NT2/D1 (cell line): ENCODE results near the gene DPY19L2.
A peak's percentile ranks its signal among the peaks of the same experiment; 100 is the strongest.
"Not testable (repeated sequence)": the region's sequence is repeated elsewhere in the genome, so short reads cannot be mapped to it uniquely, and the experiment has no call there.

Experiments used
- DNase-seq: peaks from one replicate; pipeline ENCODE4 v3.0.0-alpha.2; 2011; ENCODE audit warnings: low read depth, low spot score
- H3K27me3 ChIP-seq: 2 replicates; pipeline ENCODE4 v1.6.0; 2011; ENCODE audit warnings: mild to moderate bottlenecking; ENCODE audit not compliant: insufficient read length, insufficient read depth
- H3K36me3 ChIP-seq: 2 replicates; pipeline ENCODE4 v1.6.1; 2011; ENCODE audit warnings: mild to moderate bottlenecking, low read length, mixed read lengths; ENCODE audit not compliant: insufficient read depth, insufficient read length
- H3K4me1 ChIP-seq: 2 replicates; pipeline ENCODE4 v1.5.1; 2011; ENCODE audit not compliant: insufficient read depth, insufficient read length
- H3K4me3 ChIP-seq: 2 replicates; pipeline ENCODE4 v1.5.1; 2011; ENCODE audit warnings: low read depth; ENCODE audit not compliant: insufficient read length
- H3K9ac ChIP-seq: 2 replicates; pipeline ENCODE4 v1.6.0; 2011; ENCODE audit warnings: low read depth; ENCODE audit not compliant: insufficient read length
- H3K9me3 ChIP-seq: 2 replicates; pipeline ENCODE4 v1.5.1; 2011; ENCODE audit warnings: mild to moderate bottlenecking, low read length; ENCODE audit not compliant: insufficient read depth
- SUZ12 ChIP-seq: IDR thresholded peaks from 2 replicates; pipeline ENCODE4 v1.6.1; 2011; ENCODE audit not compliant: insufficient read length, insufficient read depth; ENCODE audit errors: extremely low read depth
- YY1 ChIP-seq: IDR thresholded peaks from 2 replicates; pipeline ENCODE4 v1.6.1; 2011; ENCODE audit not compliant: insufficient read length, insufficient read depth
- ZNF274 ChIP-seq: IDR thresholded peaks from 2 replicates; pipeline ENCODE4 v1.6.1; 2011; ENCODE audit warnings: mild to moderate bottlenecking, low read depth, low read length

The DPY19L2 gene

DNA sequence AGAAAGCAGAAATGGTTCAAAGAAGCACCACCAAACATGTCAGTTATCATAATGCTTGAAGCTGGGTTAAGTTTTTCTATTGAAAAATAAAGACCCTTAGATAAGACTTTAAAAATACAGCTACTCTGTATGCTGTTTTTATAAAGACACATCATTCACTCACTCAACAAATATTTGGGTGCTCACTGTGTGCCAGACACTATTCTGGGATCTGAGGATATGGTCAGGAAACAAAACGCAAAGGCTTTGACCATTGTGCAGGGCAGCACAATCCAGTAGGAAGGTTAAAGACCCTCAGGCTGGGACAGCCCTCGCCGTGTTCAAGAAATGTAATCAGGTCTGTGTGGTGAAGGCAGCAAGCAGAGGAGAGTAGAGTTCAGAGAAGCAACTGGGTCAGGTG, 38.0 kb upstream of the DPY19L2 start:
- H3K9ac ChIP-seq, result no peak overlapping the region
- no peak for DNase-seq
- no peaks in the 10 kb centered on the region for H3K9me3 ChIP-seq
- H3K4me3 ChIP-seq, result no peak overlapping the region
- H3K4me1 ChIP-seq, result no peaks in the 10 kb centered on the region
- no peaks in the 10 kb centered on the region for H3K27me3 ChIP-seq
- no peaks in the 10 kb centered on the region for H3K36me3 ChIP-seq
- no peak for TF ChIP-seq ZNF274
- TF ChIP-seq SUZ12, result no peak
- TF ChIP-seq YY1, result no peak

DNA sequence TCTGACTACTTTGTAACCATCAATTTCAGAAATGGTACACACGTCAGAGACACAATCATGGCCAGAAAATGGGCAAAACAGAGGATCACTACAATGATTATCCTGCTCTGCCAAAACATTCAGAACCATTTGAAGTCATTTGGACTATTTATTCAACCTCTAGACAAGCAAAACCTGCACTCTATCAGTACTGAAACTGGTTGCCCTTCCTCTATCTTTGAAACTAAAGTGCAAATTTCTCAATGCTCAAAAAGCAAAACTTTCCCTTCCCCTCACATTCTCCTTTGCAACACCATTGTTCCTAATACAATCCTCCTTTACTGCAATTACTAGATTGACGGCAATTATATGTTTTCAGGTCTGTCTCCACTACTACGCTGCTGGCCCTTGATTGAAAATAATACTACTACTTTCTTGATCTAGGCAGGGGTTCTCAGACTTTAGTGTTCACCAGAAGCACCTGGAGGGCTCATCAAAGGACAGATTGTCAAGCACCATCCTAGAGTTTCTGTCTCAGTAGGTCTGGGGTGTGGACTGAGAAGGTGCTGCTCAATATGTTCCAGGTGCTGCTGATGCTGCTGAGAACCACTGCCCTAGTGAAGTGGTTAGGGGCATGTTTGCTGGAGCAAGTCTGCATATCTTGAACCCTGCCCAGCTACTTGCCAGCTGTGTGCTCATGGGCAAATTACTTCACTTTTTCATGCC, 31.5 kb upstream of the DPY19L2 start:
- H3K36me3 ChIP-seq, H3K27me3 ChIP-seq, H3K9me3 ChIP-seq, H3K4me1 ChIP-seq, H3K9ac ChIP-seq, DNase-seq, H3K4me3 ChIP-seq: not testable (repeated sequence)

DNA sequence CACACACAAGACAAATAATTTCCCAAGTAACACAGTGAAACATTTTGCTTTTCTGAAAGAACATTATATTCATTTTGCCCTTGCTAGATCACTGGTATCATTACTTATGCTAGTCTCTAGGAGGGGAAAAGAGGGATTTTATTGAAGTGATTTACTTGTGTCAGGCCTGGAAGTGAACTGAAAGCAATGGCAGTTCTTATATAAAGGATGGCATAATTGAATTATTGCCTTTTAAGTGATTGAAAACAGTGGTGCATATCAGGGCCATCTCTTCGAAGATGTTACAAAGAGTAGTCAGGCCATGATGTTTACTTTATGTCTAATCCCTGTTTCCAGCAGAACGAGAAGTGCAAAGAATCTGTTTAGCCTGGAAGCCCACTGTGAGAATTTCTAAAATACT, 30.7 kb upstream of the DPY19L2 start:
- not testable (repeated sequence) for H3K9me3 ChIP-seq, H3K4me3 ChIP-seq, H3K36me3 ChIP-seq, H3K9ac ChIP-seq, H3K27me3 ChIP-seq, H3K4me1 ChIP-seq, DNase-seq

DNA sequence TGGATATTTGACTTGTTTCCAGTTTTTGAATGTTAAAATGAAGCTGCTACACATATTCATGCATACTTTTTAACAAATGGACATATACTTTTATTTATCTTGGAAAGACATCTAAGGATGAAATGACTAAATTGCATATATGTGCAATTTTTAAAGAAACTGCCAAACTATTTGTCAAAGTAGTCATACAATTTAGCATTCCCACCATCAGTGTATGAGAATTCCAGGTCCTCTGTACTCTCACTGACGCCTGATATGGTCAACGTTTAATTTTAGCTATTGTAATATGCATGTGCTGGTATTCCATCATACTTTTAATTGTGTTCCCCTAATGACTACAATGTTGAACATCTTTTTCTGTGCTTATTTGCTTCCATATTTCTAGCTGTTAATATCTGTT, 22.5 kb upstream of the DPY19L2 start:
- not testable (repeated sequence) for H3K9me3 ChIP-seq, H3K36me3 ChIP-seq, H3K9ac ChIP-seq, H3K4me1 ChIP-seq, H3K27me3 ChIP-seq, H3K4me3 ChIP-seq, DNase-seq

DNA sequence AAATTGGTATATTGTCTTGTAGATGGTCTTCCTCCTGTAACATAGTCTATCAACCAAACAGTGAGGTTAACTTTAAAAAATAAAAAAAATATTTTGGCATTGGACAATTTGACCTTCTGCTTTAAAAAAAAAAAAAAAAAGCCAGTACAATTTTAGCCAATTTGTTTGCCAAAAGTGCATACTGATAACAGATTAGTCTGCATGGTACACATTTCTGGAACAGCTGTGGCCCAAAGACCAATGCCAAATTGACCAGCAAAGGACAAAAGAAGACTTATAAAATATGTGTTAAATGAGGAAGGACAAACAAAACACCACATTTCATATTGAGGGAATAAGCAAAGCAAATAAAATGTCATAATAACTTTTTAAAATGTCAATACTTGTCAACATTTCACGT, 20.8 kb upstream of the DPY19L2 start:
- H3K4me3 ChIP-seq, H3K9ac ChIP-seq, DNase-seq, H3K36me3 ChIP-seq, H3K4me1 ChIP-seq, H3K27me3 ChIP-seq, H3K9me3 ChIP-seq: not testable (repeated sequence)

DNA sequence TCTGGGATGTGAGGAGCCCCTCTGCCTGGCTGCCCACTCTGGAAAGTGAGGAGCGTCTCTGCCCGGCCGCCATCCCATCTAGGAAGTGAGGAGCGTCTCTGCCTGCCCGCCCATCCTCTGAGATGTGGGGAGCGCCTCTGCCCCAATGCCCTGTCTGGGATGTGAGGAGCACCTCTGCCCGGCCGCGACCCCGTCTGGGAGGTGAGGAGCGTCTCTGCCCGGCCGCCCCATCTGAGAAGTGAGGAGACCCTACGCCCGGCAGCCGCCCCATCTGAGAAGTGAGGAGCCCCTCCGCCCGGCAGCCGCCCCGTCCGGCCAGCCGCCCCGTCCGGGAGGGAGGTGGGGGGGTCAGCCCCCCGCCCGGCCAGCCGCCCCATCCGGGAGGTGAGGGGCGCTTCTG, 18.3 kb upstream of the DPY19L2 start:
- not testable (repeated sequence) for H3K4me1 ChIP-seq, H3K4me3 ChIP-seq, H3K36me3 ChIP-seq, H3K27me3 ChIP-seq, DNase-seq, H3K9me3 ChIP-seq, H3K9ac ChIP-seq

DNA sequence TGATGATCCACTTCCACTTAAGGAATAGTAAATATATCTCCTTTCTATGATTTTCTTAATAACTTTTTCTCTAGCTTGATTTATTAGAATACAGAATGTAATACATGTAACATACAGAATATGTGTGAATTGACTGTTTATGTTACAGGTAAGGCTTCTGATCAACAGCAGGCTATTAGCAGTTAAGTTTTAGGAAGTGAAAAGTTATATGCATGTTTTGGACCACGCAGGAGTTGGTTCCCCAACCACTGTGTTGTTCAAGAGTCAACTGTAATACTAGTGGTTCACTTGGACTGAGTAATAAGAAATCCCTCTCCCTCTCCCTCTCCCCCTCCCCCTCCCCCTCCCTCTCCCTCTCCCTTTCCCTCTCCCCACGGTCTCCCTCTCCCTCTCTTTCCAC, 17.5 kb upstream of the DPY19L2 start:
- H3K4me1 ChIP-seq, H3K36me3 ChIP-seq: not testable (repeated sequence)

DNA sequence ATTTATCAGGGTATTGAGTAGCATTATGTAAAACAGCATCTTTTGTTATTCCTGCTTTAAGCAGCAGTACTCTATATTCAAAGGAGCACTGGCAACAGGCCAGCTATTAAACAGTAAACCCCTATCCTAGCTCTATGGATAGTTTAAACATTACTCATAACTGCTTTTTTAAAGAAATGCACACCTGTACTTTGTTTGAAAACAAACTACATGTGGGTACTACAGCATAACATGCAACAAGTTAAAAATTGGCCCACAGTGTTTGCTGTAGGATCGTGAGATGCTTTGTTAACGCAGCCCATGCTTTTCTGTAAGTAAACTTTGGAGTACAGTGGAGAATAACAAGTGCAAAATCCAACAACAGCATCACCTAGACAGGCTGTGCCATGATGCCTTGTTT, 14.3 kb upstream of the DPY19L2 start:
- not testable (repeated sequence) for DNase-seq, H3K4me3 ChIP-seq, H3K27me3 ChIP-seq, H3K4me1 ChIP-seq, H3K9me3 ChIP-seq, H3K9ac ChIP-seq, H3K36me3 ChIP-seq

More for the DNA sequence above, 17.5 kb upstream of the DPY19L2 start:
- not testable (repeated sequence) for DNase-seq, H3K9me3 ChIP-seq, H3K4me3 ChIP-seq, H3K9ac ChIP-seq, H3K27me3 ChIP-seq

DNA sequence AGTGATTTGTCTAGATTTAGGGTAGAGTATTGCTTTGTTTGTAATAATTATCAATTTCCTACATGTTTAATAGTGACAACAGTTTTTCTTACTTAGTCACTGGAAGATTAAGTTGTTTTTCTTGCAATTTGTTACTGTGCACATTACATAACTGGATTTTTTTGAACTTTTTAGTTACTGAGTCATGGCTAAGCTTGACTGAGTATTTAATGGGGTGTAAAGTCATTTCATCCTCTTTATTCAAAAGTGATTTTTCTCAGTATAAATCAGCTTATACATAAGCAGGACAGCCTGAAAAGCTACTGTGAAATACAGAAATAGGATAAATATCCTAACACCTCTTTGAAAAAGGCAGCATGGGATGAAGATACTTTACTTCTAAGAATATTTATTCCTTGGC, 12.5 kb upstream of the DPY19L2 start:
- not testable (repeated sequence) for H3K4me1 ChIP-seq, H3K27me3 ChIP-seq, H3K36me3 ChIP-seq, H3K9ac ChIP-seq, H3K4me3 ChIP-seq, DNase-seq, H3K9me3 ChIP-seq

DNA sequence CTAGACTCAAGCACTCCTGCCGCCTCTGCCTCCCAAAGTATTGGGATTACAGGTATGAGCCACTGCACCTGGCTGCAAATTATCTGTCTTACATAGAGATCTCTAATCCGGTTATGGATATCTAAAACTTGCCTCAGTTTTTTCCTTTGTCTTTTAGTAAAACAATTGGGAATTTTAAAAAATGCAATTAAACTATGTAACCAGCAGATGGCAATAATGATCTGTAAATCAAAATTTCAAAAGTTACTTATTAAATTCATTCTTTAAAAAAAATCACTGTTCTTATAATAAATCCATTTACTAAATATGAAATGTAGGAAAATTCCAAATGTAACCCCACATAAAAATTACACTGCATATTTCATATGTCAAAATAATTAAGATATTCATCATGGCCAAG, 4.3 kb upstream of the DPY19L2 start:
- H3K4me1 ChIP-seq, H3K4me3 ChIP-seq, H3K36me3 ChIP-seq, H3K9ac ChIP-seq, H3K9me3 ChIP-seq, DNase-seq: not testable (repeated sequence)
- peaks cover 23% of the 10 kb centered on the region for H3K27me3 ChIP-seq

DNA sequence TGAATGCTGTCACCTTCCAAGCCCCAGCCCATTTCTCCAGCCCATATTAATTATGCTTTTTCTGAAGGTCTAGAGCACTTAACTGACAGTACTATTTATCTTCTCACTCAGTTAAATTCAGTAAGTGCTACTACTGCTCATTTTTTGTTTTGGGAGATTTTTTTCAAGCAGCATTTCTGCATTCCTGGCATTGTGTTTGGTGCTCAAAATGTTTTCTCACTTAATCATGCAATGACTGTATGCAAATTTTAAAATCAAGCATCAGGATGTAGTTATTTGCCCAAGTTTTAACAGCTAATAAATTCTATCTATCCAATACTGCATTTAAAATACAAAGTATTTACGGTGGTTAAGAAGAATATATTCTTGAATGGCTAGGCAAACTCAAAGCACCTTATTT, 1.6 kb upstream of the DPY19L2 start:
- not testable (repeated sequence) for H3K9ac ChIP-seq, H3K36me3 ChIP-seq, DNase-seq, H3K9me3 ChIP-seq, H3K4me1 ChIP-seq, H3K4me3 ChIP-seq
- H3K27me3 ChIP-seq, result peaks cover 27% of the 10 kb centered on the region

DNA sequence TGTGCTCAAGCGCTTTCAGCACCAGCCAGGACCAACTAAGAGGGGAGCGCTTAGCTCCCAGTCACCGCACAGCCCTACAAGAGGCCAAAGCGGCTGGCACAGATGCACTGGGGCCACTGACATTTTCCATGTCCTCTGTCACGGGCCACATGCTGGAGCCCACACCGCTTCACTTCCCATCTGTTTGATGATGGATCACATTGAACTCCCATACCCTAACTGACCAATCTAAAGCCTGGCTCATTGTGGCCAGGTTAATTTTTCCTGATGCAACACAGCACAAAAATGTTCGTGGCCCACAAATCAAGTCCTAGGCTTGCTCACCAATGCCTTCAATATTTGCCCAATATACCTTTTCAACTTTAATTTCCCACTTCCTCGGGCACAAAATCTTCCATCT, 1.1 kb upstream of the DPY19L2 start:
- H3K9ac ChIP-seq, H3K4me1 ChIP-seq, H3K9me3 ChIP-seq, H3K36me3 ChIP-seq, DNase-seq: not testable (repeated sequence)
- H3K27me3 ChIP-seq, result peaks cover 27% of the 10 kb centered on the region
- H3K4me3 ChIP-seq, result peak overlapping the region; percentile 67
